ENCODE data around the gene SDHD. TPM values are rescaled to one million over a fixed set of nuclear protein-coding genes. Genes with fewer than 3 reads are reported as not detected.

SDHD gene
- total and polyA plus RNA-seq, 2 of the 8 experiments (the other 6 are each of a cell fraction or from before 2014, with no cell fraction given) = 96.0 to 181 TPM

GRCh38 chr11:112073941-112074811, 12.5 kb upstream of the SDHD start, which contains the start of the genes NKAPD1 and PIH1D2 (continued):
- TF ChIP-seq SIN3A (conservative IDR thresholded peaks at IDR 0.05 in 1 of 2, IDR thresholded peaks at IDR 0.05 in 1 of 2; ENCODE audit: low read depth in 1 of 2, low read length in 2 of 2) = peak; percentile 92 to 98; a peak in 3 of 4 replicates
- TF ChIP-seq JUN (IDR thresholded peaks at IDR 0.05; ENCODE audit: low read depth, low read length) = no peak
- TF ChIP-seq POLR2AphosphoS5 (IDR thresholded peaks at IDR 0.05; ENCODE audit: low read depth, low read length) = peak; percentile 53; the same call in 1 of the 2 replicates
- no peak for TF ChIP-seq MAX (IDR thresholded peaks at IDR 0.05)
- TF ChIP-seq CHD1 (IDR thresholded peaks at IDR 0.05; ENCODE audit: low read depth, low read length) = no peak
- TF ChIP-seq HDAC2 (IDR thresholded peaks at IDR 0.05; ENCODE audit: borderline replicate concordance in 1 of 2, low read depth in 2 of 2, low read length in 2 of 2) = peak in 1 of 2 experiments; percentile 90; a peak in 1 of 4 replicates
- peak; percentile 94 for TF ChIP-seq GABPA (IDR thresholded peaks at IDR 0.05; ENCODE audit: borderline replicate concordance, insufficient read depth, low read length)
- no peak for TF ChIP-seq EP300 (IDR thresholded peaks at IDR 0.05; ENCODE audit: borderline replicate concordance in 1 of 2, low read depth in 2 of 2, low read length in 2 of 2)
- no peak for TF ChIP-seq HDAC6 (IDR thresholded peaks at IDR 0.05; ENCODE audit: low read depth, low read length)
- no peak for TF ChIP-seq CEBPB (IDR thresholded peaks at IDR 0.05; ENCODE audit: low read depth, low read length)
- TF ChIP-seq TCF12 (IDR thresholded peaks at IDR 0.05; ENCODE audit: low read depth, low read length) = no peak
- TF ChIP-seq YY1 (IDR thresholded peaks at IDR 0.05; ENCODE audit: low read depth, low read length) = peak; percentile 27; the same call in 1 of the 2 replicates
- no peak for TF ChIP-seq MAFK (IDR thresholded peaks at IDR 0.05; ENCODE audit: low read depth, low read length)
- TF ChIP-seq SUZ12 (IDR thresholded peaks at IDR 0.05; ENCODE audit: low read length) = no peak
- TF ChIP-seq JUND (IDR thresholded peaks at IDR 0.05; ENCODE audit: low read length) = peak; percentile 30; the same call in 1 of the 2 replicates
- TF ChIP-seq RAD21 (IDR thresholded peaks at IDR 0.05 in 1 of 2, conservative IDR thresholded peaks at IDR 0.05 in 1 of 2; ENCODE audit: low read depth in 2 of 2, low read length in 2 of 2) = no peak
- peak; percentile 96 for TF ChIP-seq ASH2L (IDR thresholded peaks at IDR 0.05; ENCODE audit: low read length)
- TF ChIP-seq RBBP5 (IDR thresholded peaks at IDR 0.05; ENCODE audit: borderline replicate concordance, low read depth, low read length) = 0 out of 2 replicates have a peak, but pooled peaks have one; percentile 76
- TF ChIP-seq SRF (IDR thresholded peaks at IDR 0.05; ENCODE audit: low read depth, low read length) = no peak
- peak; percentile 17; the same call in 1 of the 2 replicates for TF ChIP-seq SIX5 (IDR thresholded peaks at IDR 0.05; ENCODE audit: low read depth, low read length)
- no peak for TF ChIP-seq SP4 (IDR thresholded peaks at IDR 0.05; ENCODE audit: low read length)
- TF ChIP-seq RNF2 (IDR thresholded peaks at IDR 0.05; ENCODE audit: borderline replicate concordance, low read depth, low read length, missing control alignments, poor library complexity, severe bottlenecking) = no peak

Data from H1 (cell line).